GM10248 (cell line): ENCODE data around the gene PKNOX2.

Experiments used
- CTCF ChIA-PET: fragments of 300-600 bp; sonication (Branson Sonifier 250); formaldehyde crosslinking; extraction: SDS; loops from one replicate; lab custom pipeline; 2021; ENCODE audit warnings: antibody characterized with exemption; lab: Yijun Ruan, JAX
- POLR2A ChIA-PET: fragments of 350-650 bp; sonication (Branson Sonifier 250); formaldehyde crosslinking; extraction: SDS; loops from one replicate; lab custom pipeline; 2020; ENCODE audit warnings: antibody characterized with exemption; lab: Yijun Ruan, JAX
- DNase-seq: peaks from one replicate; pipeline ENCODE4 v3.0.0; 2012; ENCODE audit errors: extremely low spot score
- TF ChIP-seq, protein P1 (sequence below): IDR thresholded peaks from 2 replicates; pipeline ENCODE4 v1.5.1; 2012; ENCODE audit warnings: mild to moderate bottlenecking, low read depth; ENCODE audit errors: extremely low read depth, missing control alignments, control extremely low read depth

PKNOX2 gene

DNA sequence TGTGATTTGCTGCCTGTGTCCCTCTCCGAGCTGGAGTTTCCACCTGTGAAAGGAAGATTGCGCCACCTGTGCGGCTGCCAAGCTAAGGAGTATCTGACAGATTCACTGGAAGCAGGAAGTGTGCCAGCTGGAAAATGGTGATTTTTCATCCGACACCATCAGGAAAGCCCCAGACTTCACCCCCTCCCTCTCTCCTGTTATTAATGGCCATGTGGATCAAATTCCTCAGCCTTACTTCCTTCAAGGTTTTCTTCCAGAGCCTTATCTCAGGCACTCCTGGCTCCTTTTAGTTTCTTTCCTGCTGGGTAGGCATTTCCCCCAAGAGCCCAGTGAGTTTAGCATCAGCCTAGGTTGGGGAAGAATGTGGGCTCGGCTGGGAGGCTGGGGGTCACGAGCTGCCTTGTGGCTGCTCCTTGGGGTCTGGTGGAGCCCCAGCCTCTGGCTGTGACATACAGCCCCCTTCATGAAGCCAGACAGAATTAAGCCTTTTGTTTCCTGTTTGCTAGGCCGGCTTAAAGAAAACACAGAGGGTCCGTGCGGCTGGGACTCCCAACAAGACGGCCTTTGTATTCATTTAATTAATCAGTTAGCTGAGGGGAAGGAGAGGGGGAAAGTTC lies 37.1 kb downstream of the PKNOX2 start:
- DNase-seq: no peak
- POLR2A ChIA-PET: no interaction called here
- CTCF ChIA-PET: no interaction called here
- TF ChIP-seq, protein P1, sequence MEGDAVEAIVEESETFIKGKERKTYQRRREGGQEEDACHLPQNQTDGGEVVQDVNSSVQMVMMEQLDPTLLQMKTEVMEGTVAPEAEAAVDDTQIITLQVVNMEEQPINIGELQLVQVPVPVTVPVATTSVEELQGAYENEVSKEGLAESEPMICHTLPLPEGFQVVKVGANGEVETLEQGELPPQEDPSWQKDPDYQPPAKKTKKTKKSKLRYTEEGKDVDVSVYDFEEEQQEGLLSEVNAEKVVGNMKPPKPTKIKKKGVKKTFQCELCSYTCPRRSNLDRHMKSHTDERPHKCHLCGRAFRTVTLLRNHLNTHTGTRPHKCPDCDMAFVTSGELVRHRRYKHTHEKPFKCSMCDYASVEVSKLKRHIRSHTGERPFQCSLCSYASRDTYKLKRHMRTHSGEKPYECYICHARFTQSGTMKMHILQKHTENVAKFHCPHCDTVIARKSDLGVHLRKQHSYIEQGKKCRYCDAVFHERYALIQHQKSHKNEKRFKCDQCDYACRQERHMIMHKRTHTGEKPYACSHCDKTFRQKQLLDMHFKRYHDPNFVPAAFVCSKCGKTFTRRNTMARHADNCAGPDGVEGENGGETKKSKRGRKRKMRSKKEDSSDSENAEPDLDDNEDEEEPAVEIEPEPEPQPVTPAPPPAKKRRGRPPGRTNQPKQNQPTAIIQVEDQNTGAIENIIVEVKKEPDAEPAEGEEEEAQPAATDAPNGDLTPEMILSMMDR: no peak

DNA sequence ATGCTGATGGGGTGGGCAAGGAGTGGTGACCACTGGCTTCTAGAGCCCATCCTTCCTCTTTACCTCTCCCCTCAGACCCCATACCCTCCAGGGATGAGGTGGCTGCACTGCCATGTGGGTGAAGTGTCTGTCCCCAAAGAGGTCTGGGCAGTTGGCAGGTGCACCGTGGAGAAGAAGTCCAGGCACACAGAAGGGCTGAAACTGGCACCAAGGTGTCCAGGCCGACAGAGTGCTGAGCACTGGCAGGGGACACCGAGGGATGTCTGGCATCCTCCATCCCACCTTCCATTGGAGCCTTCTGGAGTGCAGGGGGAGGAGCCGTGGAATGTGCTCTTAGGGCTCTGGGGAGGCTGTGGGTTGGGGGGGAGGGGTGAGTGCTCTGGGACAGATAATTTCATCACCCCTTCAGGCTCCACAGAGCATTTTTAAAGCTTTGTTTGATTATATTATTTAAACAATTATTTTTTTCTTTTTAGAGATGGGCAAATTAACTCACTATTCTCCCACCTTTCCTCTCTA lies 37.9 kb downstream of the PKNOX2 start:
- TF ChIP-seq, protein P1: no peak
- ChIA-PET CTCF (no interaction called here), POLR2A (no interaction called here)
- no peak for DNase-seq

DNA sequence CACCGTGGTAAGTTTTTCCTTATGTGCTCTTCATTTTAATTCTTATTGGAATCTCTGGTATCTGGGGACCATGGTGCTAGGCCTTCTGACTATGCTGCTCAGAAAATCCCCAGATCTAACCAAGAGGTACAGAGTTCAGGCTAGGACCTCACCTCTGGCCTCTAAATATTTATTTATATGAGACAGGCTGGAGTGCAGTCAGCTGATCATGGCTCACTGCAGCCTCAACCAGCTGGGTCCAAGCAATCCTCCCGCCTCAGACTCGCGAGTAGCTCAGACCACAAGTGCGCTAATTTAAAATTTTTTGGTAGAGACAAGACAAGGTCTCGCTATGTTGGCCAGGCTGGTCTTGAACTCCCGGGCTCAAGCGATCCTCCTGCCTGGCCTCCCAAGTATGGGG lies 38.4 kb downstream of the PKNOX2 start:
- TF ChIP-seq, protein P1: no peak
- CTCF ChIA-PET: no interaction called here
- POLR2A ChIA-PET: no interaction called here
- DNase-seq: no peak

DNA sequence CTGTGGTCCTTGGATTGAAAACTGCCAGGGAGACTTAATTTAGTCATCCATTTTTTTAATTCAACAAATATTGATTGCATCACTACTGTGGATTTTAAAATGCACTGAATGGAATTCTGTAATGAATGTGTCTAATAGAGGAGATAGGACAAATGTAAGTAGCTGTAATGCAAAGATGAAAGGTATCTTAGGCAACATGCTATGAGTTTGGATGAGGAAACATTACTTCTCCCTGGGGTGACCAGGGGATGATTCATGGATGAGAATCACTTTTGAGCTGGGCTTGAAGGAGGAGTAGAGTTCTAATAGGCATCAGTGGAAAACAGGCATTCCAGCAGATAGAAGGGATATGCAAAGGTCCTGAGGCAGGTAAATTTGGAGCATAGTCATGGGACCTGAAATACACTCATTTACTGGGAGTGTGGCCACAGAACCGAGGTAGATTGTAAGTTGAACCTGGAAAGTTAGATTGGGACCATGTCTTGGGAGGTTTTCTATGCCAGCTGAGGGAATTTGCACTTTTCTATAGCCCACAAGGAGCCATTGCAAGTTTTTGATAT lies 43.4 kb downstream of the PKNOX2 start:
- TF ChIP-seq, protein P1: no peak
- no peak for DNase-seq
- ChIA-PET POLR2A (no interaction called here), CTCF (no interaction called here)

DNA sequence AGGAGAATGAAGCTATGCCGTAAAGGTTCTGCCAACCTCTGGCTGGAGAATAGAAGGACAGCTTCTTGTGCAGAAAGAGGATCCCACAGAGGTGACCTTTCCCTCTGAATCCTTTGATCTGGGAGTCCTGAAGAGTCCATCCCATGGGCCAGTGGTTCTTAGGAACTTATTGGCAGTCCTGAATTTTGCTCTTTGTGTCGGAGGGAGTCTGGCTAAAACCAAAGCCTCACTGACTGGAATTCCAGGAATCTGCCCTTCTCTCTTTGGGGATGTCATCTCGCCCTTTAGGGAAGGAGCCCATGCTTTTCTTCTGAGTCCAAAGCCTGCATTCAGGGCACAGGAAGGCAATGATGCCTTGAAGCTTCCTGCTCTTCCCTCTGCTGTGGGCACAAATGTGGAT lies 45.5 kb downstream of the PKNOX2 start:
- ChIA-PET POLR2A (no interaction called here), CTCF (no interaction called here)
- TF ChIP-seq, protein P1: no peak
- DNase-seq: no peak

DNA sequence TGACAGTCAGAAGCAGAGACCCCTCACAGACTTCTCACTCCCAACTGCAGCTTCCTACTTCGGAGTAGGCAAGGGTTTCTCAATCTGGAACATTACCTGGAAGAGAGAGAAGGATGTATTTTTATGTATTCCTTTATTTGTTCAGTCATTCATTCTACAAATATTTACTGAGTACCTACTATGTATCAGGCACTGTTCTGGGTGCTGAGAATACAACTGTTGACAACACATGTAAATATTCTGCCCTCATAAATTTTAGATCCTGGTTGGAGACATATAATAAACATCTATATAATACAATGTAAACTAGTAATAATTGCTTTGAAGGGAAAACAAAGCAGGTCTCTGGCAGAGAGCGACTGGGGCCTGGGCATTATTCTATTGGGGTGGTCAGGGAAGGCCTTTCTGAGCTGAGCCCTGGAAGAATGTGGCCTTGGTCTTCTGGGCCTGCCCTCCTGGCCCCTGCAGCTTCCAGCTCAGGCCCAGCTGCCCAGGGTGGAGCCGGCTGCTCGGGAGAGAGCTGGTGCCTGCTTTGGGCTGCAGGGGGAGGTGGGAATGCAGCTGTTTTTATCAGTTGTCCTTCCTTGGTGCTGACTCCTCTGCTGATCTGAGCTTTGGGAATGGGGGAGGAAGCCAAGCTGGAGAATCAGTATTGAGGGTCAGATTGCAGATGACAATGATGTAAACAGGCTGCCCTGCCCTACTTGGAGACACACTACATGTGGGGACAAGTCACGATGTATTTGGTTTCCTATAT lies 46.8 kb downstream of the PKNOX2 start:
- DNase-seq: no peak
- CTCF ChIA-PET: no interaction called here
- POLR2A ChIA-PET: no interaction called here
- TF ChIP-seq, protein P1: no peak
